Islet of Langerhans (tissue), 1 donor: Measurements from ENCODE around the gene MPIG6B.

Experiments used
- FAIRE-seq: peaks from one replicate; lab custom pipeline; 2011; peaks lifted over from hg19 to GRCh38; lab: Jason Lieb, UNC

MPIG6B gene

GRCh38 chr6:31737991-31738979 is 15.1 kb downstream of the MPIG6B start:
- FAIRE-seq: no peak

- no peak for FAIRE-seq
Observed at GRCh38 chr6:31739639-31740396, 16.6 kb downstream of the MPIG6B start, which contains the start of gene MSH5. MSH5 (plus strand) TSS chr6:31740005; CDS start chr6:31740467, 462 bp downstream.

- no peak for FAIRE-seq
Observed at GRCh38 chr6:31740397-31741223, 17.4 kb downstream of the MPIG6B start.

GRCh38 chr6:31741815-31742214 is 18.6 kb downstream of the MPIG6B start:
- FAIRE-seq: no peak

GRCh38 chr6:31742894-31743293 is 19.7 kb downstream of the MPIG6B start:
- no peak for FAIRE-seq

GRCh38 chr6:31744422-31744821 is 21.2 kb downstream of the MPIG6B start:
- no peak for FAIRE-seq

GRCh38 chr6:31749301-31750036 is 26.3 kb downstream of the MPIG6B start:
- FAIRE-seq: no peak

- FAIRE-seq: no peak
Observed at GRCh38 chr6:31750411-31751022, 27.3 kb downstream of the MPIG6B start.

- FAIRE-seq: no peak
Observed at GRCh38 chr6:31752739-31753319, 29.7 kb downstream of the MPIG6B start.

GRCh38 chr6:31758281-31758680 is 35.1 kb downstream of the MPIG6B start:
- FAIRE-seq: no peak

- FAIRE-seq: no peak
Observed at GRCh38 chr6:31760790-31761189, 37.6 kb downstream of the MPIG6B start.

- no peak for FAIRE-seq
Observed at GRCh38 chr6:31761343-31761742, 38.2 kb downstream of the MPIG6B start.

GRCh38 chr6:31762356-31762755 is 39.2 kb downstream of the MPIG6B start, which contains the start of gene SAPCD1:
SAPCD1 (plus strand) TSS chr6:31762656; CDS start chr6:31763055, 399 bp downstream.
- FAIRE-seq: no peak

- FAIRE-seq: no peak
Observed at GRCh38 chr6:31762878-31763618, 39.9 kb downstream of the MPIG6B start.

- FAIRE-seq: no peak
Observed at GRCh38 chr6:31763619-31763940, 40.4 kb downstream of the MPIG6B start.

- FAIRE-seq: no peak
Observed at GRCh38 chr6:31764198-31764597, 41.0 kb downstream of the MPIG6B start.

- no peak for FAIRE-seq
Observed at GRCh38 chr6:31765559-31765909, 42.4 kb downstream of the MPIG6B start.

- no peak for FAIRE-seq
Observed at GRCh38 chr6:31765910-31766794, 43.0 kb downstream of the MPIG6B start.

GRCh38 chr6:31767096-31767645 is 44.0 kb downstream of the MPIG6B start:
- FAIRE-seq: no peak
